K562 (cell line): ENCODE measurements around the gene AOC1. TPM values are rescaled to one million over a fixed set of nuclear protein-coding genes. Genes with fewer than 3 reads are reported as not detected.

Experiments
- ATAC-seq: fragments of 200-7000 bp; cut with Tn5 transposase; 3 replicates; pipeline ENCODE4 v1.9.1; 2020; ENCODE audit warnings: moderate library complexity
- BruUV-seq: library from RNA; stranded (reverse); fragments of 400-500 nt; replicated peaks from 2 replicates; lab custom pipeline; 2021; lab: Mats Ljungman, UMichigan
- CTCF ChIA-PET: fragments of 300-600 bp; formaldehyde crosslinking; extraction: SDS; loops from one replicate; lab custom pipeline; 2021; ENCODE audit warnings: low intra/inter-chr PET ratio; lab: Yijun Ruan, JAX
- POLR2A ChIA-PET: fragments of 300-600, 350-650 bp; sonication (Branson Sonifier 250); formaldehyde crosslinking; extraction: SDS; loops from one replicate; lab custom pipeline; 2021; ENCODE audit warnings: antibody characterized with exemption, inconsistent platforms; lab: Yijun Ruan, JAX
- DNase-seq, 4 experiments: peaks; one replicate each; pipeline versions ENCODE4 v3.0.0 to v3.0.0-alpha.2; 2011 to 2018; ENCODE audit warnings: low spot score in 3 of 4, mixed read lengths in 3 of 4; ENCODE audit errors: extremely low read depth in 1 of 4
- FAIRE-seq: peaks from 2 replicates; lab custom pipeline; 2011; peaks lifted over from hg19 to GRCh38; lab: Jason Lieb, UNC
- H2AFZ ChIP-seq: 2 replicates; pipeline ENCODE4 v1.6.0; 2011; ENCODE audit warnings: low read depth, low read length, control low read depth, inconsistent platforms
- H3K27ac ChIP-seq: fragments of 200-600 bp; 3 replicates; pipeline ENCODE4 v1.8.0; 2011; ENCODE audit warnings: low read depth, mild to moderate bottlenecking, control low read depth, inconsistent platforms, low read length, moderate library complexity, mixed read lengths; ENCODE audit errors: extremely low read depth
- H3K27me3 ChIP-seq, 2 experiments: fragments of 300-600 bp in 1 of 2; 2 replicates in 1 of 2; 3 replicates in 1 of 2; pipeline versions ENCODE4 v1.6.0 to v1.8.0; 2011; ENCODE audit warnings: inconsistent platforms in 2 of 2, low read length in 2 of 2, mild to moderate bottlenecking in 1 of 2, mixed read lengths in 1 of 2, moderate library complexity in 1 of 2; ENCODE audit not compliant: control insufficient read depth in 2 of 2, insufficient read depth in 2 of 2
- H3K36me3 ChIP-seq: fragments of 300-600 bp; 3 replicates; pipeline ENCODE4 v1.8.0; 2011; ENCODE audit warnings: mild to moderate bottlenecking, low read length, inconsistent platforms; ENCODE audit not compliant: control insufficient read depth, insufficient read depth
- H3K4me1 ChIP-seq, 2 experiments: fragments of 200-600 bp in 1 of 2; replicated peaks in 1 of 2; 2 replicates in 1 of 2; 3 replicates in 1 of 2; pipeline versions ENCODE4 v1.5.1 to v1.8.0; 2011; ENCODE audit warnings: inconsistent platforms in 2 of 2, low read length in 2 of 2, mild to moderate bottlenecking in 1 of 2, mixed read lengths in 1 of 2, moderate library complexity in 1 of 2; ENCODE audit not compliant: control insufficient read depth in 2 of 2, insufficient read depth in 2 of 2
- H3K4me2 ChIP-seq: 2 replicates; pipeline ENCODE4 v1.6.1; 2011; ENCODE audit warnings: low read length, control low read depth, inconsistent platforms, mixed read lengths; ENCODE audit not compliant: insufficient read depth
- H3K4me3 ChIP-seq: fragments of 200-600 bp; sonication (generic), shearing (Covaris generic); 2 replicates; pipeline ENCODE4 v1.5.1; 2016; ENCODE audit warnings: control low read depth, inconsistent platforms
- H3K79me2 ChIP-seq: fragments of 200-600 bp; 3 replicates; pipeline ENCODE4 v1.8.0; 2011; ENCODE audit warnings: low read length, inconsistent platforms; ENCODE audit not compliant: control insufficient read depth, insufficient read depth
- H3K9ac ChIP-seq, 2 experiments: 2 replicates each; pipeline versions ENCODE4 v1.6.0 to v1.6.1; 2011; ENCODE audit warnings: low read depth in 2 of 2, low read length in 2 of 2, control low read depth in 1 of 2, inconsistent platforms in 1 of 2, mild to moderate bottlenecking in 1 of 2, mixed read lengths in 1 of 2; ENCODE audit not compliant: insufficient read depth in 1 of 2
- H3K9me1 ChIP-seq: one replicate; pipeline ENCODE4 v1.6.0; 2011; ENCODE audit warnings: inconsistent platforms, mild to moderate bottlenecking, low read length, moderate library complexity; ENCODE audit not compliant: control insufficient read depth, insufficient read depth
- H3K9me3 ChIP-seq: replicated peaks from 2 replicates; pipeline ENCODE4 v1.5.1; 2011; ENCODE audit warnings: low read depth, low read length, inconsistent platforms; ENCODE audit not compliant: control insufficient read depth, insufficient read depth
- H4K20me1 ChIP-seq: replicated peaks from 2 replicates; pipeline ENCODE4 v1.6.1; 2011; ENCODE audit warnings: low read length, inconsistent platforms, mixed read lengths; ENCODE audit not compliant: control insufficient read depth, insufficient read depth
- CTCF ChIP-seq, 3 experiments: IDR thresholded peaks in 2 of 3; conservative IDR thresholded peaks in 1 of 3; 2 replicates each; pipeline ENCODE4 v1.5.1; 2011 to 2012; ENCODE audit warnings: low read length in 3 of 3, mild to moderate bottlenecking in 3 of 3, control low read depth in 2 of 3, improper control_type of control experiment in 1 of 3, inconsistent platforms in 1 of 3, low read depth in 1 of 3, mixed read lengths in 1 of 3, moderate library complexity in 1 of 3; ENCODE audit not compliant: insufficient read depth in 2 of 3
- E2F1 ChIP-seq: sonication (generic); formaldehyde crosslinking; IDR thresholded peaks from 2 replicates; pipeline ENCODE4 v1.8.1; 2023; ENCODE audit warnings: mild to moderate bottlenecking, missing genetic modification reagents, moderate library complexity
- HOXB6 ChIP-seq: fragments of 250-450 bp; sonication (Bioruptor Pico); IDR thresholded peaks from 2 replicates; pipeline ENCODE4 v1.5.1; 2022; ENCODE audit warnings: mild to moderate bottlenecking, borderline replicate concordance
- KLF16 ChIP-seq: IDR thresholded peaks from 2 replicates; pipeline ENCODE4 v1.6.1; 2016; ENCODE audit warnings: antibody characterized with exemption
- RBFOX2 ChIP-seq: fragments of 200-400 bp; formaldehyde crosslinking; IDR thresholded peaks from 2 replicates; pipeline ENCODE4 v1.6.1; 2017; ENCODE audit warnings: low read depth, mild to moderate bottlenecking, low read length, moderate library complexity
- TSHZ1 ChIP-seq: fragments of 250-450 bp; sonication (Bioruptor Pico); IDR thresholded peaks from 2 replicates; pipeline ENCODE4 v1.4.0; 2020; ENCODE audit warnings: mild to moderate bottlenecking, moderate library complexity
- ZNF121 ChIP-seq: sonication (generic); formaldehyde crosslinking; conservative IDR thresholded peaks from 2 replicates; pipeline ENCODE4 v1.8.0; 2022; ENCODE audit warnings: missing genetic modification reagents
- ZNF511 ChIP-seq: sonication (generic); formaldehyde crosslinking; IDR thresholded peaks from 2 replicates; pipeline ENCODE4 v1.8.0; 2022; ENCODE audit warnings: mild to moderate bottlenecking, missing genetic modification reagents
- WGBS: fragments of 100-300 bp; shearing (Covaris generic); methylation state at CpG from one replicate; pipeline ENCODE4 v1.1.6; 2016; ENCODE audit warnings: low coverage, mixed read lengths; ENCODE audit not compliant: insufficient coverage; ENCODE audit errors: missing lambda C conversion rate; 5-methylcytosine and 5-hydroxymethylcytosine counted together
- in situ Hi-C: fragments of 300-500 bp; cut with MboI; formaldehyde crosslinking; loops from 4 replicates; pipeline ENCODE4 v1.15.0; 2018; ENCODE audit warnings: inconsistent platforms, mixed read lengths
- intact Hi-C: fragments of 100-400 bp; cut with micrococcal nuclease; formaldehyde crosslinking; loops from 2 replicates; pipeline ENCODE4 v1.14.2; 2022
- polyA plus RNA-seq, 8 experiments: library from polyadenylated mRNA; depleted of rRNA in 4 of 8; stranded (reverse) in 5 of 8; unstranded in 3 of 8; fragments of >200 nt; fragmentation: Nextera tagmentation in 2 of 8; fragmentation: Illumina TruSeq in 1 of 8; extraction: Ambion mirVana in 2 of 8; extraction: Trizol in 1 of 8; gene quantifications; 2 replicates each; pipeline versions ENCODE4 v1.2.1 to v1.2.3, GENCODE V29; 2011 to 2014; ENCODE audit warnings: inconsistent platforms in 1 of 8, missing spikeins in 1 of 8
- total RNA-seq, 7 experiments: library from RNA; depleted of rRNA in 6 of 7; stranded (reverse); fragments of >200 nt in 6 of 7; fragmentation: Illumina TruSeq in 2 of 7; extraction: Trizol in 2 of 7; gene quantifications; 2 replicates each; pipeline versions ENCODE4 v1.2.1 to v1.2.3, GENCODE V29; 2011 to 2021; ENCODE audit warnings: low replicate concordance in 1 of 7

AOC1 gene
- total and polyA plus RNA-seq, 9 of the 15 experiments (the other 6 are each of a cell fraction or from before 2014, with no cell fraction given), result not detected

- ATAC-seq (peak; percentile 15; the same call in 1 of the 3 replicates), DNase-seq (no peak), FAIRE-seq (no peak)
- H3K4me2 ChIP-seq, result no peak overlapping the region
- H3K4me1 ChIP-seq, result peaks cover 0 to 11% of the 10 kb centered on the region in 2 experiments; a peak in 1 of 5 replicates
- H3K9ac ChIP-seq, result no peak overlapping the region
- no peaks in the 10 kb centered on the region for H3K36me3 ChIP-seq
- no peak overlapping the region for H3K4me3 ChIP-seq
- ChIA-PET POLR2A (no interaction called here), CTCF (no interaction called here)
- H3K9me3 ChIP-seq, result no peaks in the 10 kb centered on the region
- intact Hi-C loops (no loop called here), in situ Hi-C loops (no loop called here)
- H3K79me2 ChIP-seq, result no peaks in the 10 kb centered on the region
- no TSS peak for BruUV-seq
- peaks cover 69 to 93% of the 10 kb centered on the region in 2 experiments for H3K27me3 ChIP-seq
- 6% methylated on average over 43 of the region's 43 CpGs for WGBS
- TF ChIP-seq ZNF121 (no peak), KLF16 (no peak), TSHZ1 (CRISPR knock-in tag) (no peak), HOXB6 (CRISPR knock-in tag) (no peak), RBFOX2 (0 out of 2 replicates have a peak, but pooled peaks have one; percentile 18), CTCF (IDR thresholded peaks at IDR 0.05 in 2 of 3, conservative IDR thresholded peaks at IDR 0.05 in 1 of 3; ENCODE audit: insufficient read depth in 2 of 3, low read depth in 1 of 3, low read length in 3 of 3) (no peak), E2F1 (no peak), ZNF511 (CRISPR knock-in tag) (0 out of 2 replicates have a peak, but pooled peaks have one; percentile 7)
- 0 out of 2 replicates have a peak, but pooled peaks cover under 1% of the 10 kb centered on the region for H4K20me1 ChIP-seq
- H3K27ac ChIP-seq, result no peak overlapping the region
- H3K9me1 ChIP-seq, result no peaks in the 10 kb centered on the region
- no peak overlapping the region for H2AFZ ChIP-seq
Observed at GRCh38 chr7:150857276-150858055, 5.1 kb downstream of the AOC1 start.
